HepG2 (cell line): ENCODE data around the gene IRF4. TPM values are rescaled to one million over a fixed set of nuclear protein-coding genes. Genes with fewer than 3 reads are reported as not detected.

Experiments used
- ATAC-seq: fragments of 200-7000 bp; cut with Tn5 transposase; 3 replicates; pipeline ENCODE4 v1.9.1; 2020; ENCODE audit warnings: mild to moderate bottlenecking, moderate library complexity
- BruUV-seq: library from RNA; stranded (reverse); fragments of 400-500 nt; replicated peaks from 2 replicates; lab custom pipeline; 2021; lab: Mats Ljungman, UMichigan
- CTCF ChIA-PET: fragments of 300-600 bp; formaldehyde crosslinking; extraction: SDS; loops from one replicate; lab custom pipeline; 2021; ENCODE audit warnings: low total read pairs, inconsistent platforms, low intra/inter-chr PET ratio; lab: Yijun Ruan, JAX
- POLR2A ChIA-PET: fragments of 350-600 bp; sonication (Branson Sonifier 250); formaldehyde crosslinking; loops from one replicate; lab custom pipeline; 2020; ENCODE audit warnings: antibody characterized with exemption, inconsistent platforms; lab: Yijun Ruan, JAX
- DNase-seq: peaks from one replicate; pipeline ENCODE4 v3.0.0-alpha.2; 2015; ENCODE audit warnings: low spot score
- FAIRE-seq: peaks from 3 replicates; lab custom pipeline; 2011; peaks lifted over from hg19 to GRCh38; lab: Jason Lieb, UNC
- H2AFZ ChIP-seq: one replicate; pipeline ENCODE4 v1.6.1; 2011; ENCODE audit warnings: low read length, inconsistent platforms
- H3K27ac ChIP-seq: fragments of 300-600 bp; 3 replicates; pipeline ENCODE4 v1.8.0; 2011; ENCODE audit warnings: mixed run types, mild to moderate bottlenecking, mixed read lengths, low read length, inconsistent platforms; ENCODE audit not compliant: insufficient read depth; ENCODE audit errors: extremely low read length
- H3K27me3 ChIP-seq, 2 experiments: fragments of 200-600 bp in 1 of 2; 2 replicates in 1 of 2; 3 replicates in 1 of 2; pipeline versions ENCODE4 v1.6.0 to v1.8.0; 2011; ENCODE audit warnings: low read length in 2 of 2, mild to moderate bottlenecking in 2 of 2, moderate library complexity in 2 of 2, inconsistent platforms in 1 of 2; ENCODE audit not compliant: insufficient read depth in 2 of 2, control insufficient read depth in 1 of 2
- H3K36me3 ChIP-seq, 2 experiments: fragments of 200-600 bp in 1 of 2; replicated peaks in 1 of 2; 2 replicates in 1 of 2; 3 replicates in 1 of 2; pipeline versions ENCODE4 v1.5.1 to v1.8.0; 2011; ENCODE audit warnings: low read length in 2 of 2, inconsistent platforms in 1 of 2; ENCODE audit not compliant: insufficient read depth in 2 of 2, control insufficient read depth in 1 of 2
- H3K4me1 ChIP-seq: 2 replicates; pipeline ENCODE4 v1.5.1; 2012; ENCODE audit warnings: low read length, inconsistent platforms; ENCODE audit not compliant: insufficient read depth
- H3K4me2 ChIP-seq: 2 replicates; pipeline ENCODE4 v1.6.0; 2011; ENCODE audit warnings: low read depth, low read length, inconsistent platforms
- H3K4me3 ChIP-seq, 3 experiments: fragments of 200-600 bp in 1 of 3; sonication (generic), shearing (Covaris generic) in 1 of 3; replicated peaks in 1 of 3; 2 replicates each; pipeline ENCODE4 v1.5.1; 2011 to 2016; ENCODE audit warnings: low read length in 3 of 3, inconsistent platforms in 2 of 3, low read depth in 2 of 3, mild to moderate bottlenecking in 2 of 3, control low read depth in 1 of 3, mixed read lengths in 1 of 3; ENCODE audit not compliant: insufficient read depth in 1 of 3
- H3K79me2 ChIP-seq: one replicate; pipeline ENCODE4 v1.6.1; 2011; ENCODE audit warnings: low read length, inconsistent platforms; ENCODE audit not compliant: insufficient read depth
- H3K9ac ChIP-seq: 2 replicates; pipeline ENCODE4 v1.6.0; 2011; ENCODE audit warnings: mild to moderate bottlenecking, low read depth, low read length, inconsistent platforms; ENCODE audit not compliant: insufficient read depth
- H3K9me3 ChIP-seq: 2 replicates; pipeline ENCODE4 v1.5.1; 2012; ENCODE audit warnings: mild to moderate bottlenecking, low read length
- H4K20me1 ChIP-seq: 2 replicates; pipeline ENCODE4 v1.6.0; 2011; ENCODE audit warnings: inconsistent platforms, mild to moderate bottlenecking, low read length, moderate library complexity; ENCODE audit not compliant: insufficient read depth
- ATF7 ChIP-seq, 2 experiments: fragments of 450-650 bp in 1 of 2; sonication (generic) in 1 of 2; formaldehyde crosslinking in 1 of 2; IDR thresholded peaks; 2 replicates each; pipeline versions ENCODE4 v1.4.0 to v1.6.1; 2016 to 2020; ENCODE audit warnings: antibody characterized with exemption in 1 of 2, mild to moderate bottlenecking in 1 of 2, missing genetic modification reagents in 1 of 2
- CBFB ChIP-seq: sonication (generic); formaldehyde crosslinking; IDR thresholded peaks from 2 replicates; pipeline ENCODE4 v1.4.0; 2020; ENCODE audit warnings: missing genetic modification reagents
- CREB1 ChIP-seq, 2 experiments: fragments of 450-650 bp in 1 of 2; IDR thresholded peaks; 2 replicates each; pipeline ENCODE4 v1.6.1; 2016 to 2017; ENCODE audit warnings: control low read depth in 1 of 2, mild to moderate bottlenecking in 1 of 2, missing compliant biosample characterization in 1 of 2, missing genetic modification characterization in 1 of 2
- DBP ChIP-seq: sonication (generic); formaldehyde crosslinking; IDR thresholded peaks from 2 replicates; pipeline ENCODE4 v1.4.0; 2020; ENCODE audit warnings: missing genetic modification reagents; ENCODE audit errors: not compliant biosample characterization
- KDM3A ChIP-seq: IDR thresholded peaks from 2 replicates; pipeline ENCODE4 v1.6.1; 2018; ENCODE audit warnings: low read depth, missing compliant biosample characterization
- NAIF1 ChIP-seq: sonication (generic); formaldehyde crosslinking; IDR thresholded peaks from 2 replicates; pipeline ENCODE4 v1.5.0; 2020; ENCODE audit warnings: mild to moderate bottlenecking, missing genetic modification reagents, borderline replicate concordance
- SETDB1 ChIP-seq: sonication (generic); formaldehyde crosslinking; IDR thresholded peaks from 2 replicates; pipeline ENCODE4 v1.5.1; 2020; ENCODE audit warnings: missing genetic modification reagents, mild to moderate bottlenecking, borderline replicate concordance
- SMAD1 ChIP-seq: sonication (generic); formaldehyde crosslinking; IDR thresholded peaks from 2 replicates; pipeline ENCODE4 v1.4.0; 2020; ENCODE audit warnings: missing genetic modification reagents, low read depth, mild to moderate bottlenecking, borderline replicate concordance
- TOPORS ChIP-seq: sonication (generic); formaldehyde crosslinking; IDR thresholded peaks from 2 replicates; pipeline ENCODE4 v1.8.0; 2023; ENCODE audit warnings: mild to moderate bottlenecking, missing genetic modification reagents
- YEATS2 ChIP-seq: sonication (generic); formaldehyde crosslinking; IDR thresholded peaks from 2 replicates; pipeline ENCODE4 v1.4.0; 2020; ENCODE audit warnings: missing genetic modification reagents, borderline replicate concordance
- ZHX1 ChIP-seq: sonication (generic); formaldehyde crosslinking; IDR thresholded peaks from 2 replicates; pipeline ENCODE4 v1.8.1; 2022; ENCODE audit warnings: low read depth, mild to moderate bottlenecking, missing genetic modification reagents
- ZNF747 ChIP-seq: sonication (generic); formaldehyde crosslinking; IDR thresholded peaks from 2 replicates; pipeline ENCODE4 v1.8.1; 2023; ENCODE audit warnings: missing genetic modification reagents, mild to moderate bottlenecking, borderline replicate concordance
- ZNF792 ChIP-seq: IDR thresholded peaks from 2 replicates; pipeline ENCODE4 v1.6.1; 2016
- WGBS: methylation state at CpG from one replicate; pipeline ENCODE4 v1.1.6; 2017; ENCODE audit warnings: low lambda C conversion rate; 5-methylcytosine and 5-hydroxymethylcytosine counted together
- in situ Hi-C: cut with HindIII; loops from 2 replicates; pipeline ENCODE4 v1.10.0; 2017; ENCODE audit warnings: low pct_unique_long_range_greater_than_20kb; ENCODE audit not compliant: extremely low pct_ligation_motif_present
- intact Hi-C: fragments of 100-400 bp; cut with micrococcal nuclease; formaldehyde crosslinking; loops from one replicate; pipeline ENCODE4 v1.10.0; 2022; ENCODE audit not compliant: unreplicated experiment
- polyA plus RNA-seq, 8 experiments: library from polyadenylated mRNA; depleted of rRNA in 3 of 8; stranded (reverse) in 7 of 8; unstranded in 1 of 8; fragments of >200 nt; fragmentation: Illumina TruSeq in 4 of 8; extraction: Trizol in 4 of 8; gene quantifications; 2 replicates each; pipeline versions ENCODE4 v1.2.1 to v1.2.3, GENCODE V29; 2011 to 2016; ENCODE audit warnings: low read depth in 4 of 8, missing spikeins in 1 of 8, mixed read lengths in 1 of 8; ENCODE audit not compliant: insufficient read depth in 1 of 8
- total RNA-seq, 5 experiments: library from RNA; depleted of rRNA; stranded (reverse); fragments of >200 nt; fragmentation: Illumina TruSeq; extraction: Trizol; gene quantifications; 2 replicates each; pipeline ENCODE4 v1.2.3, GENCODE V29; 2016; ENCODE audit warnings: low read depth in 1 of 5

Gene IRF4
- total and polyA plus RNA-seq, 2 of the 13 experiments (the other 11 are each of a cell fraction or from before 2014, with no cell fraction given): 0.07 to 0.09 TPM

- H2AFZ ChIP-seq: no peak overlapping the region
- H3K36me3 ChIP-seq: no peaks in the 10 kb centered on the region
- ATAC-seq (no peak), DNase-seq (no peak), FAIRE-seq (no peak)
- in situ Hi-C loops: no loop called here
- WGBS: 24% methylated on average over 6 of the region's 6 CpGs
- no peak overlapping the region for H3K9ac ChIP-seq
- no peaks in the 10 kb centered on the region for H3K9me3 ChIP-seq
- H3K4me1 ChIP-seq: no peaks in the 10 kb centered on the region
- peaks cover 11 to 83% of the 10 kb centered on the region in 2 experiments for H3K27me3 ChIP-seq
- no peak overlapping the region for H3K27ac ChIP-seq
- CTCF ChIA-PET: no interaction called here
- TF ChIP-seq SMAD1 (CRISPR knock-in tag) (no peak), CREB1 (IDR thresholded peaks at IDR 0.05) (peak; percentile 67), CREB1 (CRISPR knock-in tag; IDR thresholded peaks at IDR 0.05) (no peak), ATF7 (IDR thresholded peaks at IDR 0.05) (peak; percentile 77), ATF7 (CRISPR knock-in tag; IDR thresholded peaks at IDR 0.05) (no peak)
- intact Hi-C loops: no loop called here
- POLR2A ChIA-PET: no interaction called here
- no peaks in the 10 kb centered on the region for H3K79me2 ChIP-seq
- H3K4me2 ChIP-seq: no peak overlapping the region
- H3K4me3 ChIP-seq: no peak overlapping the region
- BruUV-seq: no TSS peak
- H4K20me1 ChIP-seq: 0 out of 2 replicates have a peak, but pooled peaks cover 3% of the 10 kb centered on the region
Measured at GRCh38 chr6:400815-401214, 9.3 kb downstream of the IRF4 start.

GRCh38 chr6:401239-401993 lies 9.9 kb downstream of the IRF4 start:
- CTCF ChIA-PET: no interaction called here
- intact Hi-C loops: no loop called here
- TF ChIP-seq ZHX1 (CRISPR knock-in tag): no peak
- no peak for TF ChIP-seq YEATS2
- TF ChIP-seq ZNF747 (CRISPR knock-in tag): no peak
- no peak for TF ChIP-seq TOPORS
- TF ChIP-seq DBP: no peak
- no peak for TF ChIP-seq KDM3A (CRISPR knock-in tag)
- no peak for TF ChIP-seq SETDB1 (CRISPR knock-in tag)
- no peak for TF ChIP-seq CBFB
- TF ChIP-seq NAIF1 (CRISPR knock-in tag): no peak
- TF ChIP-seq ZNF792 (CRISPR knock-in tag): no peak

More at GRCh38 chr6:401239-401993, 9.9 kb downstream of the IRF4 start:
- Histone ChIP-seq H3K9ac (no peak overlapping the region), H3K27ac (no peak overlapping the region), H3K4me1 (no peaks in the 10 kb centered on the region), H3K79me2 (no peaks in the 10 kb centered on the region), H3K27me3 (peaks cover 8 to 80% of the 10 kb centered on the region in 2 experiments), H3K4me3 (no peak overlapping the region; a peak in 1 of 6 replicates), H3K36me3 (no peaks in the 10 kb centered on the region), H3K9me3 (no peaks in the 10 kb centered on the region), H3K4me2 (no peak overlapping the region), H2AFZ (no peak overlapping the region), H4K20me1 (0 out of 2 replicates have a peak, but pooled peaks cover 3% of the 10 kb centered on the region)
- in situ Hi-C loops: no loop called here
- BruUV-seq: no TSS peak
- DNase-seq (no peak), FAIRE-seq (no peak), ATAC-seq (peak; percentile 77)
- POLR2A ChIA-PET: no interaction called here
- WGBS: 32% methylated on average over 26 of the region's 27 CpGs
